NCI-H2227 (cell line): Measurements from ENCODE around the gene MOBP.

Experiments
- DNase-seq: peaks from one replicate; lab custom pipeline; 2025; ENCODE audit not compliant: unreplicated experiment; lab: John Stamatoyannopoulos, UW

The MOBP gene

GRCh38 chr3:39540162-39540921, 72.9 kb downstream of the MOBP start:
- DNase-seq: no peak

GRCh38 chr3:39541442-39541841, 74.0 kb downstream of the MOBP start:
- DNase-seq: no peak

GRCh38 chr3:39541917-39542329, 74.4 kb downstream of the MOBP start:
- DNase-seq: peak; percentile 1

GRCh38 chr3:39542588-39542988, 75.1 kb downstream of the MOBP start:
- no peak for DNase-seq

GRCh38 chr3:39548282-39548681, 80.8 kb downstream of the MOBP start:
- DNase-seq: no peak

GRCh38 chr3:39550354-39551051, 83.0 kb downstream of the MOBP start:
- DNase-seq: no peak
